IPS-18a (cell line): Measurements from ENCODE around the gene CTSV.
"Not testable (repeated sequence)": the region's sequence is repeated elsewhere in the genome, so short reads cannot be mapped to it uniquely, and the experiment has no call there.

Experiments
- H3K27ac ChIP-seq: one replicate; pipeline ENCODE4 v1.5.1; 2013; ENCODE audit warnings: low read length
- H3K27me3 ChIP-seq: one replicate; pipeline ENCODE4 v1.6.1; 2013; ENCODE audit warnings: mild to moderate bottlenecking, low read length; ENCODE audit not compliant: control insufficient read depth, insufficient read depth
- H3K36me3 ChIP-seq: one replicate; pipeline ENCODE4 v1.6.1; 2013; ENCODE audit warnings: low read depth, low read length; ENCODE audit not compliant: control insufficient read depth
- H3K4me1 ChIP-seq: one replicate; pipeline ENCODE4 v1.6.1; 2013; ENCODE audit warnings: low read depth, low read length; ENCODE audit not compliant: control insufficient read depth
- H3K4me3 ChIP-seq: one replicate; pipeline ENCODE4 v1.5.1; 2013; ENCODE audit warnings: low read length
- H3K9ac ChIP-seq: one replicate; pipeline ENCODE4 v1.6.1; 2013; ENCODE audit warnings: mild to moderate bottlenecking, low read length, moderate library complexity
- H3K9me3 ChIP-seq: one replicate; pipeline ENCODE4 v1.6.1; 2013; ENCODE audit warnings: low read depth, low read length; ENCODE audit not compliant: control insufficient read depth

The CTSV gene

DNA sequence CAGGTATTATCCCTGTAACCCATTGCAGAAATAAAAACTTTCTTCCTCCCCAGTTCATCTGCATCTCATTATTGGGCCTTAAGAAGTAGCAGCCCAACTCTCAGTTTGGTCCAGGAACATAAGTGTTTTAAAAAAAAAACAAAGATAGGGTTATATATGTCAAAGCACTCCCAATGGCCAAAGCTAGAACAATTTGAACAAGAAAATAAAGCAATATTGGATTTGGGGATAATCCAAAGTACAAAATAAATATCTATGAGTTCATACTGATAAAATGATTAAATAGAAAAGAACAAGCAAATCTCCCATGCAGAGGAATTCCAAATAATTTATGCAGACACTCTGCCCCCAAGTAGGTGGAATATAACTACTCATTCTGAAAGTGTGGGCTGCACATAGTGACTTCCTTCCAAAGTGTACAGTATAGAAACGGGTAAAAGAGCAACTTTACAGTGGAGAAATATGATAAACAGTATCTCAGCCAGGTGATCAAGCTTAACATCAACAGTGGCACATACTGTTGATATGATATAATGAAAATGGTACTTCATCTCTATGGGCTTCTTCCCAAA is 49.1 kb downstream of the CTSV start:
- not testable (repeated sequence) for H3K36me3 ChIP-seq, H3K4me1 ChIP-seq, H3K9me3 ChIP-seq, H3K9ac ChIP-seq, H3K4me3 ChIP-seq, H3K27me3 ChIP-seq, H3K27ac ChIP-seq

DNA sequence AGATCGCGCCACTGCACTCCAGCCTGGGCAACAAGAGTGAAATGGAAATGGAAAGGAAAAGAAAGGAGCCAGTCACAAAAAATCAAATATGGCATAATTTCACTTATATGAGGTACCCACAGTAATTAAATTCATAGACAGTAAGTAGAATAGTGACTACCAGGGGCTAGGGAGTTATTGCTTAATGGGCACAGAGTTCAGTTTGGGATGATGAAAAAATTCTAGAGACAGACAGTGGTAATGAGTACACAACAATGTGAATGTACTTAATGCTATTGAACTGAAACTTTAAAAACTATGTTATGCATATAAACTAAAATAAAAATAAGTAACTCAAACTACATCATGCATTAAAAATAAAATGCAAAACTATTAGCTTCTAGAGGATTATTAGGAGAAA is 54.1 kb downstream of the CTSV start:
- not testable (repeated sequence) for H3K4me3 ChIP-seq, H3K36me3 ChIP-seq, H3K27ac ChIP-seq, H3K4me1 ChIP-seq, H3K9ac ChIP-seq, H3K27me3 ChIP-seq, H3K9me3 ChIP-seq

DNA sequence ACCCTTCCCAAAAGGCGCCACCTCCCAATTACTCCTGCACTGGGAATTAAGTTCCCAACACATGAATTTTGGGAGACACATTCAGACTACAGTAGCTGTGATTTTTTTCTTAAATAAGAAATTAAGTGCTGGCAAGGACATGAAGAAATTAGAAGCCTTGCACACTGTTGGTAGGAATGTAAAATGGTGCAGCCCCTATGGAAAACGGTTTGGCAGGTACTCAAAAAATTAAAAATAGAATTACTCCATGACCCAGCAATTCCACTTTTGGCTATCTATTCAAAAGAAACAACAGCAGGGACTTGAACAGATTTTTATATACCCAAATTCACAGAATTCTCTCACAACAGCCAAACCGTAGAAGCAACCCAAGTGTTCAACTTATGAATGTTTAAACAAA is 54.8 kb downstream of the CTSV start:
- not testable (repeated sequence) for H3K36me3 ChIP-seq, H3K4me1 ChIP-seq, H3K9me3 ChIP-seq, H3K4me3 ChIP-seq, H3K9ac ChIP-seq, H3K27me3 ChIP-seq, H3K27ac ChIP-seq

DNA sequence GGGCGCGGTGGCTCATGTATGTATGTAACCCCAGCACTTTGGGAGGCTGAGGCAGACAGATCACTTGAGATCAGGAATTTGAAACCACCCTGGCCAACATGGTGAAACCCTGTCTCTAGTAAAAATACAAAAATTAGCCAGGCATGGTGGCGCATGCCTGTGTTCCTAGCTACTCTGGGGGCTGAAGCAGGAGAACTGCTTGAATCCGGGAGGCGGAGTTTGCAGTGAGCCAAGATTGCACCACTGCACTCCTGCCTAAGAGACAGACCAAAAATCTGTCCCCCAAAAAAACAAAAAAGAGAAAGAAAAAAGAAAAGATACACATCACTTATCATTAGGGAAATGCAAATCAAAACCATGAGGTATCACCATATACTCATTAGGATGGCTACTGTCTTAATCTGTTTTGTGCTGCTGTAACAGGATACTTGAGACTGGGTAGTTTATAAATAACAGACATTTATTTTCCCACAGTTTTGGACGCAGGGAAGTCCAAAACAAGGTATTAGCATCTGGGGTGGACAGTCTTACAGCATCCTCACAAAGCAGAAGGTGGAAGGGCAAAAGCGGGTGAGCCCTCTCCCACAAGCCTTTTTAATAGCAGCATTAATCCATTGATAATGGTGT is 55.3 kb downstream of the CTSV start:
- H3K9ac ChIP-seq, H3K27me3 ChIP-seq, H3K27ac ChIP-seq, H3K4me1 ChIP-seq, H3K36me3 ChIP-seq, H3K4me3 ChIP-seq, H3K9me3 ChIP-seq: not testable (repeated sequence)
